H1 (cell line): ENCODE results near the gene SIT1.

ENCODE experiments used
- BCL11A ChIP-seq, 2 experiments: IDR thresholded peaks; one replicate each; pipeline ENCODE4 v1.6.1; 2011; ENCODE audit warnings: low read depth in 2 of 2, low read length in 2 of 2, mild to moderate bottlenecking in 2 of 2
- GABPA ChIP-seq: IDR thresholded peaks from 2 replicates; pipeline ENCODE4 v1.6.1; 2011; ENCODE audit warnings: mild to moderate bottlenecking, low read length, moderate library complexity, borderline replicate concordance; ENCODE audit not compliant: insufficient read depth
- RAD21 ChIP-seq, 2 experiments: IDR thresholded peaks in 1 of 2; conservative IDR thresholded peaks in 1 of 2; 2 replicates each; pipeline ENCODE4 v1.6.1; 2011; ENCODE audit warnings: low read depth in 2 of 2, low read length in 2 of 2, improper control_type of control experiment in 1 of 2, inconsistent platforms in 1 of 2, mild to moderate bottlenecking in 1 of 2, moderate library complexity in 1 of 2
- RFX5 ChIP-seq: IDR thresholded peaks from 2 replicates; pipeline ENCODE4 v1.6.1; 2011; ENCODE audit warnings: low read depth, low read length, improper control_type of control experiment, borderline replicate concordance
- SP2 ChIP-seq: IDR thresholded peaks from 2 replicates; pipeline ENCODE4 v1.6.1; 2012; ENCODE audit warnings: mild to moderate bottlenecking, low read length, inconsistent platforms
- TAF1 ChIP-seq: IDR thresholded peaks from 2 replicates; pipeline ENCODE4 v1.6.1; 2011; ENCODE audit warnings: mild to moderate bottlenecking, low read depth, low read length

GRCh38 chr9:35628389-35628991 lies 22.2 kb downstream of the SIT1 start:
- TF ChIP-seq SP2 (no peak), RAD21 (IDR thresholded peaks at IDR 0.05 in 1 of 2, conservative IDR thresholded peaks at IDR 0.05 in 1 of 2; ENCODE audit: low read depth in 2 of 2, low read length in 2 of 2) (no peak), RFX5 (no peak), BCL11A (IDR thresholded peaks at IDR 0.05; ENCODE audit: low read depth in 2 of 2, low read length in 2 of 2) (no peak), GABPA (no peak), TAF1 (no peak)
